GM08714 (cell line): ENCODE measurements around the gene SLC25A22.
A peak's percentile ranks its signal among the peaks of the same experiment; 100 is the strongest.

ENCODE experiments used
- H3K4me3 ChIP-seq: fragments of 200-500 bp; sonication (Bioruptor generic); 2 replicates; pipeline ENCODE4 v1.5.1; 2014; ENCODE audit warnings: mild to moderate bottlenecking, low read length, inconsistent platforms
- ZNF274 ChIP-seq: IDR thresholded peaks from 2 replicates; pipeline ENCODE4 v1.6.1; 2012; ENCODE audit warnings: mild to moderate bottlenecking, low read depth, low read length

The SLC25A22 gene

GRCh38 chr11:838441-839279 lies 40.6 kb upstream of the SLC25A22 start:
- no peak for TF ChIP-seq ZNF274
- no peak overlapping the region for H3K4me3 ChIP-seq

- no peak overlapping the region for H3K4me3 ChIP-seq
- no peak for TF ChIP-seq ZNF274
Measured at GRCh38 chr11:837990-838307, 39.9 kb upstream of the SLC25A22 start.

- TF ChIP-seq ZNF274: no peak
- no peak overlapping the region for H3K4me3 ChIP-seq
Measured at GRCh38 chr11:837189-837989, 39.3 kb upstream of the SLC25A22 start.

GRCh38 chr11:836700-837099 lies 38.6 kb upstream of the SLC25A22 start:
- no peak for TF ChIP-seq ZNF274
- no peak overlapping the region for H3K4me3 ChIP-seq

- no peak for TF ChIP-seq ZNF274
- H3K4me3 ChIP-seq: no peak overlapping the region
Measured at GRCh38 chr11:836274-836673, 38.2 kb upstream of the SLC25A22 start.

GRCh38 chr11:834371-835316 lies 36.6 kb upstream of the SLC25A22 start:
- H3K4me3 ChIP-seq: no peak overlapping the region
- no peak for TF ChIP-seq ZNF274

GRCh38 chr11:833849-834311 lies 35.8 kb upstream of the SLC25A22 start:
- TF ChIP-seq ZNF274: no peak
- no peak overlapping the region for H3K4me3 ChIP-seq

GRCh38 chr11:833114-833791 lies 35.2 kb upstream of the SLC25A22 start:
- no peak for TF ChIP-seq ZNF274
- H3K4me3 ChIP-seq: peak overlapping the region; percentile 50; the same call in 1 of the 2 replicates

- H3K4me3 ChIP-seq: peak within 1 kb of the TSS; percentile 50; the same call in 1 of the 2 replicates
- no peak for TF ChIP-seq ZNF274
Measured at GRCh38 chr11:832529-833113, 34.5 kb upstream of the SLC25A22 start, which contains the start of gene CD151. Gene CD151, plus strand, starts transcription at chr11:832952. Its CDS starts 3,118 bp downstream, at chr11:836070.

- no peak overlapping the region; the same call in 1 of the 2 replicates for H3K4me3 ChIP-seq
Measured at GRCh38 chr11:831961-832528, 34.0 kb upstream of the SLC25A22 start.

GRCh38 chr11:831118-831864 lies 33.2 kb upstream of the SLC25A22 start:
- H3K4me3 ChIP-seq: no peak overlapping the region

More at GRCh38 chr11:831961-832528, 34.0 kb upstream of the SLC25A22 start:
- no peak for TF ChIP-seq ZNF274

GRCh38 chr11:830295-831117 lies 32.4 kb upstream of the SLC25A22 start:
- TF ChIP-seq ZNF274: no peak
- H3K4me3 ChIP-seq: no peak overlapping the region; the same call in 1 of the 2 replicates

More at GRCh38 chr11:831118-831864, 33.2 kb upstream of the SLC25A22 start:
- no peak for TF ChIP-seq ZNF274
